Stimulated activated CD4-positive, alpha-beta T cell treated with anti-CD3 and anti-CD28 coated beads, TNF-alpha, amount 100 ng/mL, for 1 hour (primary cell): ENCODE measurements around the gene RPL19.

Experiments
- DNase-seq, 3 donors: peaks; one replicate each; pipeline ENCODE4 v3.0.0-alpha.2; 2020; ENCODE audit warnings: low read depth in 3 of 3, low spot score in 1 of 3

The RPL19 gene

DNA sequence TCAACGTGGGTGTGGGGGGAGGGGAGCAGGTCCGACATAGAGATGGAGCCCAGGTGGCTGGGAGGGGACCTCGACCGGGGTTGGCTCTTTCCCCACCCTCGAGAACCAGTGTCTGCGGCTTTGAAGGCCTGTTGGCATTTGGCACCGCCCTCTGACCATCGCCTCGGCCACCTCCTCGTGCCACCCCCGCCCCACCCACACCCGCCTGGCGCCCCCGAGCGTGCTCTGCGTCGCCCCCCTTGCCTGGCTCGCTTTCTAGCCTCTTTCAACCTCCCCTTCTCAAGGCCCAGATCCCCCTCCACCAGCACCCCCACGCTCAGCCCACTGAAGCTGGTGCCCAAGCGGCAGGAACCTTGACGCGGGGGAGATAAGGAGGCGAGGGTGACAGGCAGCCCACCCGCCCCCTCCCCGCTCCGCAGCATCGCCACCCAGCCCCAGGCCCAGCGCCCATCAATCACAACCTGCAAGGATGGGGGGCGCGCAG lies 3.2 kb upstream of the RPL19 start:
- DNase-seq, result no peak

DNA sequence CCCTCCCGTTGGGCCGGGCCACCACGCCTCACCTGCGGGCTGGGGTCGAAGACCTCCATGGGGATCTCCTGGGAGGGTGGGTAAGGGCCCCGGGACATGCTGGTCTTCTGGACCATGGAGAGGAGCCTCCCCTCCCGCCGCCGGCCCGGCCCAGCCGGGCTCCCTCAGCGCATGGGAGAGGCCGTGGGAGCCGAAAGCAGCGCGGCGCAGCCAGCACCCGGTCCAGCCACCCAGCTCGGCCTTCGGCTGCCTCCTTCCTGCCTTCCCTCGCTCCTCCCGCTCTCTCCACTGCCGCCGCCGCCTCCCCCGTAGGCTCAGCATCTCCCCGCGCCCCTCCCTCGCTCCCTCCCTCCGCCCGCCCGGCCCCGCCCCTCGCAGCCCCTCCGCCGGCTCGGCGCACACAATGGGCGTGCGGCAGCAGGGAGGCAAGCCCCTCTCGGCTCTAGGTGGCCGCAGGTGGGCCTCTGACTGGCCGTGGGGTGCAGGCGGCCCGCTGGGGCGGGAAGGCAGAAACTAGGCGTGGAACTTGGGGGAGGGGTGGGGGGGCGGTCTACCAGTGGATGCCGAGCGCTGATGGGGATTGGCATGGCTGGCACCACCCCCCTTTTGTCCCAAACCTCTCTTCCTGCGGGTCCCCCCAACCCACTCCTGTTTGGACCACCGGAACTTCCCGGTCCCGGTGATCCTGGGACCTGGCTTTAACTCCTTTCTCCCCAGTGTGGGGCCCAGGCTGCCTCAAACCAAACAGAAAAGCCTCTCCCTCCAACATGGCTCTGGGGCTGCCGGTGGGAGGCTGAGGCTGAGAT lies 2.5 kb upstream of the RPL19 start, which contains the start of gene CACNB1:
Gene CACNB1, minus strand, starts transcription at position 290 of the 806 bp plus-strand sequence. Its CDS starts 174 bp downstream, at position 116.
- DNase-seq, result peak; percentile 16 to 59 (median 29)

DNA sequence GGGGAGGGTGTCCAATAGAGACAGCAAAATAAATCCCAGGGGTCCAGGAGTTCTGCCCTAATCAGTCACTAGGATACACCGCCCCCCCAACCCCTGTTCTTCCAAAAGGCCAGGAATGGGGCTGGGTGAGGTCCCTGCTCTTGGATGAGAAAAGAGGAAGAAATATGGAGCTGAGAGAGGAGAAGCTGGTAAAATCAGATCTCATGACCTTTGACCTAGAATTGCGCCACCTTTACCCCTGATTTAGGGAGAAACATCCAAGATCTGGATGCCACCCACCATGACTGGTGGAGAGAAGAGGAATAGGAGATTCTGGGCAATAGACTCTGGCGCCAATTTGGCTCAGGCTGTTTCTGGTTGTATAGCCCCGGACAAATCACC lies 1.9 kb upstream of the RPL19 start:
- no peak for DNase-seq

DNA sequence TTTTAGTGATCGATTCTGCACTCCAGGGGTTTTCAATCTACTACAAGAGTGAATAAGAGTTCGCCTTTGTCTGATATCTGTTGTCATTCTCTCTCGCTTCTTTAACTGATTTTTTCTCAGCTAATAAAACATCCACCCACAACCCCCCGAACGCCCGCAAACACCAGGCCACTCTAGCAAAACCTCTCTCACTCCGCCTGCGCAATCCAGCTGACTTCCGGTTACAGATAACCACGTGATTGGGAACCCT lies 338 bp upstream of the RPL19 start:
- DNase-seq, result peak; percentile 71 to 72 (median 72)

DNA sequence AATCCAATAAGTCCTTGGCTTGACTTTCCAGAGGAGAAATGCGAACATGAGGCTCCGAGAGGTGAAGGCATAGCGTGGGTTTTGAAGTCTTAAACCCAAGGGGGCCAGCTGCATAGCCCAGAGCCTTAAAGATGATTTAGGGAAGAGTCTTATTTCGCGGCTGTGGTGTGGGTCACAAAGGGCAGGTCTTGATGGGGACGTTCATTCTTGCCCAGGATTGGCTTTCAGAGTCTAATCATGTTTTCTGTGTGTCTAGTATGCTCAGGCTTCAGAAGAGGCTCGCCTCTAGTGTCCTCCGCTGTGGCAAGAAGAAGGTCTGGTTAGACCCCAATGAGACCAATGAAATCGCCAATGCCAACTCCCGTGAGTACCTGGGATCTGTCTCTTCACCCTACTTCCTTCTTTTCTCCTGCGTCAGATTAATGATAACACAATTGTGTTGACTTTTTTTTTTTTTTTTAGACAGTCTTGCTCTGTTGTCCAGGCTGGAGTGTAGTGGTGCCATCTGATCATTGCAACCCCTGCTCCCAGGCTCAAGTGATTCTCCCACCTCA lies 951 bp downstream of the RPL19 start:
- no peak for DNase-seq

DNA sequence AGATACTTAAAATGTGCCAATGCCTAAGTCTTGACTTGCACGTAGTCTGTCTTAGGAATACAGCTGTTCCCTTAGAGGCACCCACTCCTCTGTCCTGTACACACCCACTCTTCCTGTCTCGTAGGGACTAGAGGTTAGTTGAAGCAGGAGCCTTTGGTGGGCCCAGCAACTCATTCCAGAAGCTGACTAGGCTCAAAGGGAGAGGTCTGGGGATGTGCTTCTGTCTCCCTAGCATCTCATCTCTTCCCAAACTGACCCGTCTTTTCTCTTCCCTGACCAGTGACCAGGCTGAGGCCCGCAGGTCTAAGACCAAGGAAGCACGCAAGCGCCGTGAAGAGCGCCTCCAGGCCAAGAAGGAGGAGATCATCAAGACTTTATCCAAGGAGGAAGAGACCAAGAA lies 4.2 kb downstream of the RPL19 start:
- DNase-seq, result no peak

DNA sequence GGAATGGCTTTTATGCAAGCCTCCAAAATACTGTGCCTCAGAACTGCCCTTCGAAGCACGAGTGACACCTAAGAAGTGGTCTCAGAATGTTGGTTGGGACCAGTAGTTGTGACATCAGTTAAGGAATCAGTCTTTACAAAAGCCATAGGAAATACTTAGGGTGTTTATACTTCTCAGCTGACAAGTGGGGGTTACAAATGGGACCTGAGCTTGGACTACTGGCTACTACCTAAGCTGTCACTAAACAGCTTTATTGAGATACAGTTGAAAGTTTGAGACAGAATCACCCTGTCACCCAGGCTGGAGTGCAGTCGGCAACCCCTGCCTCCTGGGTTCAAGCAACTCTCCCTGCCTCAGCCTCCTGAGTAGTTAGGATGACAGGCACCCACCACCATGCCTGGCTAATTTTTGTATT lies 5.0 kb downstream of the RPL19 start:
- no peak for DNase-seq

DNA sequence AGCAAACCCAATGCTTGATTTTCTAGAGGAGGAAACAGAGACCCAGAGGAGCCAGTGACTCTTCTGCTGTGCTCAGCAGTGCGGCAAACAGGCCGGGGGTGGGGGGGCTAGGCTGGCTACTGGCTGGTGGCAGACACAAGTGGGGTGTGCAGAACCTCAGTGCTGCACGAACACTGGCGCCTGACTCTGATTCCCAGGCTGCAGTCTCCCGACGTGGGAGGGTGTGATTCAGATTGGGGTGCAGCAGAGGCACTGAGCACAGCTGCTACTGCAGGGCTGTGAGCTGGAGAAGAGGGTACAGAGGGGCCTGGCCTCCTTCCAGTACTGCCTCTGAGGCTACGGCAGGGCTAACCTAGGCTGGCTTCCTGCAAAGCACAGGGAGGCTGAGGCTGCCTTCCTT lies 8.1 kb downstream of the RPL19 start:
- no peak for DNase-seq

DNA sequence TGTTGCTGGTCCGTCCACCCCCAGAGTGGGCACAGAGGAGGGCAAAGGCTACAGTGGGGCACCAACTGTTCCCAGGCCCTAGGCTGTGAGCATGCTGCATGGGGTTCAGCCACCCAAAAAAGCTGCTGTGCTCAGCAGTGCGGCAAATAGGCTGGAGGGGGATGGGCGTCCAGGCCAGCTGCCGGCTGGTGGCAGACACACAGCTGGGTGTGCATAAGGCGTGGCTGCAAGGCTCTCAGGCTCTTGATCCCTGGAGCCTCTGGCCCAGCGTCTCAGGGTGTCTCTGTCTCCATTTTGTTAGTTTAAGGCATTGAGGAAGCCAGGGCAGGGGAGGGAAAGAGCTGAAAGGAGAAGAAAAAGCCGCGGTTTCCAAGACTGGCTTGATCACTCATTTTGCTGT lies 8.8 kb downstream of the RPL19 start:
- no peak for DNase-seq

DNA sequence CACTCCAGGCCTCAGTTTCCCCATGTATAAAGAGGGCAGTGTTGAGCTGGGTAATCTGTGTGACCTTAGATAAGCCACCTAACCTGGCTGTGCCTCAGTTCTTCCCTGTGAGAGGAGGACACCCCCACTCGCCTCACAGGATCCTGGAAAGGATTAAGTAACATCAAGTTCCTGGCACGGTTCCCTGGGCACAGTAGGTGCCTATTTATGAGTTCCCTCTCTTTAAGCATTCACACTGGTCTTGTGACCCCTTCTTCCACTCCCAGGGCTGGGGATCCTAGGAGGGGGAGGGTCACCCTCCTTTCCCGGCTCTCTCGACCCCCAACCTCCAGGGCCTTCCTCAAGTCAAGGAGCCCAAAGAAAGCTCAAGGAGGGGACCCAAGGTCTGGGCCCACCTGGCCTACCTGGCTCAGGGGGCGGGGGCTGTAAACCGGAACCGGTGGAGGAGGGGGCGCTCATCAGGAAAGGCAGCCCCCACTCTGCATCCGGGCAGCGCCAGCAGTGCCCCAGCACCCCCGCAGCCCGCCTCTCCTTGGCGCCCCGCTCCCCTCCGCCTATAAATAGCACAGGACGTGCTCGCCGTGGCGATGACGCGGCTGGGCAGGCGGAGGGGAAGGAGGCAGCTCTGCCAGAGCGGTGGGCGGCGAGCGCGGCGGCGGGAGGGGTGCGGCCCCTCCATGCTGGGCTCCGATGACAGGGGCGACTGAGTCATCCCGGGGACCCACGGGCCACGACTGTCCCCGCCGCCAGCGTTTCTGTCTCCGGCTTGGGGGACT lies 9.4 kb downstream of the RPL19 start:
- DNase-seq, result peak in 2 of 3 donors; percentile 48 to 52

DNA sequence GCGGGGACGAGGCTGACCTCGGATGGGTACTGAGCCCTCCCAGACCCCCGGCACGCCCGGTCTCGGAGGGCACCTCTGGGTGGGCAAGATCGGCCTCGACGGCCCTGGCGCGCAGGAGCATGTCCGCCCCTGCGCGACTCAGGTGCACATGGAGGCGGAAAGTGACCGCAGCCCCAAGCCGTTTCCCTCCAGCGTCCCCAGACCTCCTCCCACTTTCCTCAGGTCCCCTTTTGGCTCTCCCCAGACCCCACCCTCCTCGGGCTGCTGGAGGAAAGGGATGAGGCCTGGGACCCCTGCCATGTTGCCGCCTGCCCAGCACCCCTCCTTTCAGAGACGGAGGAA lies 10.0 kb downstream of the RPL19 start:
- no peak for DNase-seq

DNA sequence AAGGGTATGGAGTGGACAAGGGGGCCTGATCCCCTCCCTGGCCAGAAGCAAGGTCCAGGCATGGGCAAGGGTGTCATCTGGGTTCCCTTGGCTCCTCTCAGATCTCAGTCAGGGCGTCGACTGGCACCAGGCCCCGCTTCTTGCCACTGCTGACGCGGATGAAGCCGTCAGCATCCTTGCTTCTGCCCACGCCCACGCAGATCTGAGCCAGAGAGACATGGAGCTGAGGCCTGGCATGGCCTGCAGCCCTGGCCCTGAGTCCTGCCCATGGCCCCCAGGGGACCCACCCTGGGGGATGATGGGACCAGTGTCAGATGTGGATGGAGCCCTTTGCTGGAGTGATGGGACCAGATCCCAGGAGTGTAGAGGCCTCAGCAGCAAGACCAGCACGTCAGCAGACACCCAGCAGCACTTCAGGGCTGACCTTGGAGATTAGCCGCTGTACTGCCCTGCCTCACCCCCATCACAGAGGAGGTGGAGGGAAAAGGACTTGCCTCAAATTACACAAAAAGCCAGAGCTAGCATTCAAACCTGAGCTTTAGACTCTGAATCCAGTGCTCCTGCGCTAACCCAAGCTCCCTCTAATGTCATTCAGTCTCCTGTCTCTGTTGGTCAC lies 12.2 kb downstream of the RPL19 start:
- no peak for DNase-seq

DNA sequence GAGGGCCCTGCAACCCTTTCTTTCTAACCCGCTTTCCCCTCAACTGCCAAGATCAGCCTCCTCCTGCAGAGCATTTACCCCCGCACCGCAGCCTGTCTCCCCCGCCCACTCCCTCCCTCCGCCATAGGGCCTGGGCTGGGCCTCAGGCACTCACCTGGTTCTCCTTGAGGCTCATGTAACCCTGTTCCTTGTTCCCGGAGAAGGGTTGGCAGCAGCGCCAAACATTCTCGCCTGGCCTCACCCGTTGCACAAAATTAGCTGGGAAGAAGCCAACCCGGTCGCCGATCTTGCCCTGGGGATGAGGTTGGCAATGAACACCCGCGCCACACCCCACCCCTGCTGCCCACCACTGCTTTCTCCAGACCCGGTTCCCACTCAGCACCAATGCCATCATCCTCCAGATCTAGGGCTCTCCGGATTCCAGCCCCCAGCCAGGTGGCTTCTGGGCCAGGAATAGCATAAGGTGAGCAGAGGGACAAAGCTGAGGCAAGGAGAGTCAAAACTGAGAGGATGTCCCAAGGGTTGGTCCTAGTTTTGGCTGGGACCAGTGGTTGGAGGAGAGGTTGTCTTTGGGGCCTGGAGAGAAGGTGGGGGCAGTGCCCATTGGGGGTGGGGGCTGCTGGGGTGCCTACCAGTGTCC lies 12.9 kb downstream of the RPL19 start:
- DNase-seq, result no peak

DNA sequence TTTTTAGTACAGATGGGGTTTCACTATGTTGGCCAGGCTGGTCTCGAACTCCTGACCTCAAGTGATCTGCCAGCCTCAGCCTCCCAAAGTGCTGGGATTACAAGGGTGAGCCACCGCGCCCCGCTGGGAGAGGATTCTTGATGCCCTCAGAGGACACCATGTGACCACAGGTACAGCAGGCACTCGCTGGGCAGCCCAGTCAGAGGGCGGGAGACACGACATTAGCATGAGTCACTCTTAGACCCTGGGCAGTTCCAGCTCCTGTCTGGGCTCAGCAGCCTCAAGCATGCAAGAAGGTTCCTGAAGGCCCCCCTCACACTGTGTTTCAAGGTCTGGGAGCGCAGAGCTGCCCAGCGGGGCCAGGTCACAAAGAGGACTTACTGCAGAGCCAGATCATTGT lies 13.8 kb downstream of the RPL19 start:
- no peak for DNase-seq

DNA sequence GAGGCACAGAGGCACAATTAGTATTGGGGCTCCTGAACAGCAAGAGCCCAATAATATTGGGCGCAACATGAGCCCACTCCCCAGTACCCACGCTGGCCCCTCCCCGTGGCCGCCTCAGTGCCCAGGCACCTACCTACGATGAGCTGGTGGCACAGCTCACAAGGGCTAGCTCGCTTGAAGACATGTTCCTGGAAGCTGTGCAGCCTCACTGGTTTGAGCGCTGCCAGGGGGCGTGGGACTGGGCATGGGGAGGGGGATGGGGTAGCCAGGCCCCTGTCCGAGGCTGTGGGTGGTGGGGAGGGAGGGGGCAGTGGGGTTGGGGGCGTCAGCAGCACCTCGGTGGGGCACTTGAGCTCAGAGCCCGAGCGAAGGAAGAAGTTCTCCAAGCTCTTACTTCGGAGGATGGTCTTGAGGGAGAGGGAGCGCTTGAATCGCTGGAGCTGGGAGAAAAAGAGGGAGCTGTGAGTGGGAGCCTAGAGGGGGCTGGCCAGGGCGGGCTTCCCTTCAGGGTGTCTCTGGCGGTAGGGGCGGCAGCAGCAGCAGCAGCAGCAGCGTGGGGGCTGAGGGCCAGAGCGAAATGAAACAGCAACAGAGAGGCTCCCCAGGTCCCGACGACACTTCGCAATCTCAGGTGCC lies 17.8 kb downstream of the RPL19 start:
- DNase-seq, result no peak

DNA sequence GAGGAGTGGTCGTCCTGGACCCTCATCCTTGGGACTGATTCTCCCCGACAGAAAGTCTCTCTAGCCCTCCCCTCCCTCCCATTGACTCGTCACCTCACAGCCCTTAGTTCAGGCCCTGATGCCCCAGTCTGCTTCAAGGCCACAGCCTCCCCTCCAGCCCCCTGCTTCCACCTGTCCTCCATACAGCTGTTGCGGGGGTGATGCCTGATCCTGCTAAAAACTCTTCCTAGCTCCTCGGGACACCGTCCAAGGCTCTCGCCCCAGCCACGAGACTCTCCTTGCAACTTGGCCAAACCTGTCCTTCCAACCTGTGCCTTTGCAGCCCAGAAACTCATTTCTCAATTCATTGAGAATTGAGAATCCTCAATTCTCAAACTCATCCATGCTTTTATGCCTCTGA lies 18.8 kb downstream of the RPL19 start:
- DNase-seq, result no peak

DNA sequence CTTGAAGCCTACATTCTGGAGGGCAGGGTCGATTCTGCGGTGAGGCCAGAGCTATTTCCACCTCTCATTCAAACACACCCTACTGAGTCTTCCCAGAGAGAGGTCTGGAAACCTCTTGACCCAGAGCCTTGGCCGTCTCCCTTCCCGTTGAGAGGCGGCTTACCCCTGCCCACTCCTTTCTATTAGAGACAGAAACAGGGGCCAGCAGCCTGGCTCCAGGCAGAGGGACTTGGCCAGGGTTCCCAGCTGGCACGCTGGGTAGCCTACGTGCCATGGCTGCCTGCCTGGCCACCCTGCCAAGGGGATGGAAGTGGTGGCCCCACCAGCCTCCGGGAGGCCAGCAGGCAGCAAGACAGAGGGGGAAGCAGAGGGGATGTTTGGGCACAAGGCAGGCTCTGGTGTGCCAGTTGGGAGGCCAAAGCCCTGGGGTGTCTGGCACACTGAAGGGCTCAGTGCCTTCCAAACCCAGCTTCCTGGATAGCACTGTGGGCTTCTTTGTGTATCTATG lies 19.6 kb downstream of the RPL19 start:
- no peak for DNase-seq

DNA sequence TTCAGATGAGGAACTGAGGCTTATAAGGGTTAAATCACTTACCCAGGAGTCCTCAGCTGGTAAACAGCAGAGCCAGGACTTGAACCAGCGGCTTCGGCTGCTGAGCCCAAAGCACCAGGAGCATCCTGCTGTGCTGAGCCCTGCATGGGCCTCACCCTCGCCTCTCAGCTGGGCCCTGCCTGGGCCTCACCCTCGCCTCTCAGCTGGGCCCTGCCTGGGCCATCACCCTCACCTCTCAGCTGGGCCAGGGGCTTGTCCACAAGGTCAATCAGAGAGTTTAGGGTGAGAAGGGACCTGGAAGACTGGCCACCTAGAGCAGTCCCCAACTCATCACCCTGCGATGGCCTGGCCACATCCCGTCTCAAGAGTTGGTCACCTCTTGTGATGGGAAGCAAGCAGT lies 21.5 kb downstream of the RPL19 start:
- DNase-seq, result no peak

DNA sequence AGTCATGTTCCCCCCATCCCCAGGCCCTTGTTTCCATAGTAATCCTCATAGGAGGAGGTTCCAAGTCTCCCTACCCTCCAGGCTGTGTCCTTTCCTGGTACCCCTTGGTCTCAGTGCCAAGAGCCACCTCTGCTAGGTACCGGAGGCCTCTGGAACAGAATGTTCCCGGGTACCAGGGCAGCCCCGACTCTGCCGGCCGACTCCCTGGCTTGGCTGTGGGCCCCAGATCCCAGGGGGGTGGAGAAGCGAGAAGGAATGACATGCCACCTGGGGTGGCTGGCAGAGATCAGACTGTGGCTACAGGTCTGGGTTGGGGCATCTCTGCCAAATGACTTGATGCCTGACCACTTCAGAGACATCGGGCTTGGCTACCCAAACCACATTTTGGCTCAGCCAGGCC lies 22.1 kb downstream of the RPL19 start:
- no peak for DNase-seq

DNA sequence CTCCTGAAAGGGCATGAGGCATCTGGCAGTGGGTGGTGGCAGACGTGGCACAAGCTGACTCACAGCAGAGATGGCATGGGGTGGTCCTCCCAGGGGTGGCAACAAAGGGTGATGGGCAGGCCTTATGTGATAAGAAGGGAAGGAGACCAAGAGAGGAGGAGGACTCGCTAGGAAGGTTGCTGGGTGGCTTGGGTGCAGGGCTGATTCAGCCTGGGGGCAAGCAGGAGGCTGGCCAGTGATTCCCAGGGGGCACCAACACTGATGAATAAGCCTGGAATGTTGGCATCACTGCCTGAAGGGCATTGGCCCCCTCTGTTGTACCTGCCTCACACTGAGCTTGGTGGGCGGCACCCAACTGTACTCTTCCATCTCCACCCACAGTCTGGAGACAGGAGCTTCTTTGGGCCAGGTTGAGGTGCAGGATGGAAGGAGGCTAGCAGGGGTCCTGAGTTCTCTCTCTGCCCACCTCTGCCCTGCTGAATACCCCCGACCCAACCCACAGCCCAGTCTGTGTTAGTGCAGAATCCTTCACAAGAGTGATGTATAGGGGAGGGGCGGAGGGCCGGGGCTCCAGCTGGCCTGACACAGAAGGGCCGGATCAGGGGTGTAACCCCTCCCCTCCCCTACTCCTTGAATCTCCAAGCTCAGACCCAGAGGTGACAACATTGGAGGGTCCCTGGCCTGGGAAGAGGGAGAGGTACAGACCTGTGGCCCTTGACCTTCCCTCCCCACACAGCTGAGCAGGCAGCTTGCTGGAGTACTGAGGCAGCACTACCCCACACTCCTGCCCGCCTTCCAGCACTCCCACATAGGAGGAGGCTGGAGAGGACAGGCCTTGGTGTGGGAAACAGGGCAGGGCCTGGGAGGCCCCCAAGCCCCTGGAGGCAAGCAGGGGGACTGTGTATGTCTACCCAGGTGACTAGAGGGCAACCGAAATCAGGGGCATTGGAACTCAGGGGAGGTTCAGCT lies 23.1 kb downstream of the RPL19 start:
- DNase-seq, result no peak
